NT2/D1 (cell line): ENCODE results near the gene CARD6.

Experiments used
- SUZ12 ChIP-seq: IDR thresholded peaks from 2 replicates; pipeline ENCODE4 v1.6.1; 2011; ENCODE audit not compliant: insufficient read length, insufficient read depth; ENCODE audit errors: extremely low read depth
- YY1 ChIP-seq: IDR thresholded peaks from 2 replicates; pipeline ENCODE4 v1.6.1; 2011; ENCODE audit not compliant: insufficient read length, insufficient read depth
- ZNF274 ChIP-seq: IDR thresholded peaks from 2 replicates; pipeline ENCODE4 v1.6.1; 2011; ENCODE audit warnings: mild to moderate bottlenecking, low read depth, low read length

DNA sequence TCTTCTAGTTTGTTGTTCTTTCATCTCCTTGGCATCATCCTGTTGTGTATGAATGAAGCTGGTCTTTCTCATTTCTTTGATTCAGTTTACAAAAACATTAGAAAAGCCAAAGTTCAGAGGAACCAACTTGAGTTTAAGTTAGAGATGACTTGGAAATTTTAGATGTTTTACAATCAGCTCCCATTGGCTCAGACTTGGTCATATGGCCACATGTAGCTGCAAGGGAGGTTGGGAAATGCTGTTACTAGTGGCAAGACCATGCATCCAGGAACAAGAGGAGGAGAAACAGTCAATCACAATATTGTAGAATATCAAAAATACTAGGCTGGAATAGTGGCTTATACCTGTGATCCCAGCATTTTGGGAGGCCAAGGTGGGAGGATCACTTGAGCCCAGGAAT, 19.5 kb downstream of the CARD6 start:
- TF ChIP-seq ZNF274 (no peak), YY1 (no peak), SUZ12 (no peak)
